CD4-positive, alpha-beta T cell treated with Interleukin-17A for 4 hours (primary cell): ENCODE results near the gene RNF149.
"Not testable (repeated sequence)": the region's sequence is repeated elsewhere in the genome, so short reads cannot be mapped to it uniquely, and the experiment has no call there.

Experiments used
- DNase-seq: peaks from one replicate; pipeline ENCODE4 v3.0.0-alpha.2; 2020; ENCODE audit warnings: mixed read lengths

The RNF149 gene

DNA sequence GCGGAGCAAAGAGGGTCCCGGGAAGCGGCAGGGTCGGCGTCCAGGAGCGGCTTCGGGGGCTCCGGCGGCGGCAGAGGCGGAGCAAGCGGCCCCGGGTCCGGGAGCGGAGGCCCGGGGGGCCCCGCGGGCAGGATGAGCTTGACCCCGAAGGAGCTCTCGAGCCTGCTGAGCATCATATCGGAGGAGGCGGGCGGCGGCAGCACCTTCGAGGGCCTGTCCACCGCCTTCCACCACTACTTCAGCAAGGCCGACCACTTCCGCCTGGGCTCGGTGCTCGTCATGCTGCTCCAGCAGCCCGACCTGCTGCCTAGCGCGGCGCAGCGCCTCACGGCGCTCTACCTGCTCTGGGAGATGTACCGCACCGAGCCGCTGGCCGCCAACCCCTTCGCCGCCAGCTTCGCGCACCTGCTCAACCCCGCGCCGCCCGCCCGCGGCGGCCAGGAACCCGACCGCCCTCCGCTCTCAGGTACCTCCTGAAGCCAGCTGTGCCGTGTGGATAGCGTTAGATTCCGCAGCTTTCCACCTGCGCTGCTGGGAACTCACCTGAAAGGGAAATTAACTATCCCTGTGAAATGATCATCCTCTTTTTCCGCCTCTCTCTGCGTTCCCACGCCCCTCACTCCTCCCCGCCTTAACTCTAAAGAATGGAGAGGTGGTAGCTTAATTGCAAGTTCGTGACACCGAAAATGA is 55.3 kb downstream of the RNF149 start:
- DNase-seq, result peak; percentile 82

DNA sequence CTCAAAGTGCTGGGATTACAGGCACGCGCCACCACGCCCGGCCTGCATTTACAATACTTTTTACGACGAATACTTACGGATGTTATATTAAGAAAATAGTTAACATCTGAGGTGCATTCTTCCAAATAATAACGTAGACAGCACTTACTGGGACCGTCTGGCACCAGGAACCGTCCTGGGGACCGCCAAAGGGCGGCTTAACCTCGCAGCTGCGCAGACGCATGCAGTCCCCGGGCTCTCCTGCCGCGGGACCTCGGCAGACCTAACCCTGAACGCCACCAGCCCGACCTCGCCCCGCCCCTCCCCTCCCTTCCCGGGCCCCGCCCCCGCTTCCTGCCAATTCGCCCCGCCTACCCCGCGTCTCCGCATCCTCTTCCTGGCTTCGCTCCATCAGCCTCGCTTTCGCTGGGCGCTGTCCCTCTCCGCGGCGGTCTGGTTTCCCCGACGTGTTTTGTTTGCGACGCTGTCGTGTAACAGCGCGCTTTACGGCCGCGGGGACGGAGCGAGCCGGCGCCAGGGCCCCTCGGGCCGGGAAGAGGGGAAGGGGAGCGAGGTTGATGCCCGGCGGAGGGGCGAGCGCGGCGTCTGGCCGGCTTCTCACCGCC is 56.0 kb downstream of the RNF149 start, which contains the start of gene CNOT11:
CNOT11 (plus strand) TSS at position 479 of the 605 bp plus-strand sequence; CDS start at position 558, 79 bp downstream.
- peak; percentile 99 for DNase-seq

DNA sequence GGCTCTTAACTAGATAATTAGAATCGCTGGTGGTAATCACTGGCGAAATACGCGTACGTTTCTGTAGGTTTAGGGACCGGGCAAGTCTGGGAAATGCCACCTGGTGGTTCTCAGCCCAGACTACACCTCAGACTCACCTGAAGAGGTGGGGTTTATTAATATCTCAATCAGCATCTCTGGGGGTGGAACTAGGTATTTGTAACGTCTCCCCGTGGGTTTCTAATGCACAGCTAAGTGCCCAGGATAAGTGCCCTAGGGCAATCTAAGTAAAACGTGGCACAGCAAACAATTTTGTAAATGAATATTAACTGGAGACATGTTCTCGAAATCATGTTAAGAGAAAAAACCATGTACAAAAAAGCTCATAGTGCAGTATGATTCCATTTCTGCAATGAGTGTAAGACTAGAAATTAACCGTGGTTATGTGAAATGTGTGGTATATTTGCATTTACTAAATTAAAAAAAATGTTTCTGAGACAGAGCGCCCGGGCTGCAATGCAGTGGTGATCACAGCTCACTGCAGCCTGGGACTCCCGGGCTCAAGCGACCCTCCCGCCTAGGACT is 56.6 kb downstream of the RNF149 start:
- peak; percentile 44 for DNase-seq

DNA sequence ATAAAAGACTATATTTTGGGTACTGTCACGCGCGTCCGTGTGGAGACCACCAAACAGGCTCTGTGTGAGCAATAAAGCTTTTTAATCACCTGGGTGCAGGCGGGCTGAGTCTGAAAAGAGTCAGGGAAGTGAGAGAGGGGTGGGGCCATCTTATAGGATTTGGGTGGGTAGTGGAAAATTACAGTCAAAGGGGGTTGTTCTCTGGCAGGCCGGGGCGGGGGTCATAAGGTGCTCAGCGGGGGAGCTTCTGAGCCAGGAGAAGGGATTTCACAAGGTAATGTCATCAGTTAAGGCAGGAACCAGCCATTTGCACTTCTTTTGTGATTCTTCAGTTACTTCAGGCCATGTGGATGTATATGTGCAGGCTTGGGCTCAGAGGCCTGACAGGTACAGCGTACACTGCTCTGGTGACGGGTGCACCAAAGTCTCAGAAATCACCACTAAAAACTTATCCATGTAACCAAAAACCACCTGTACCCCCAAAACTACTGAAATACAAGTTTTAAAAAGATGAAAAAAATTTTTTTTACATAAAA is 57.2 kb downstream of the RNF149 start:
- DNase-seq, result not testable (repeated sequence)

DNA sequence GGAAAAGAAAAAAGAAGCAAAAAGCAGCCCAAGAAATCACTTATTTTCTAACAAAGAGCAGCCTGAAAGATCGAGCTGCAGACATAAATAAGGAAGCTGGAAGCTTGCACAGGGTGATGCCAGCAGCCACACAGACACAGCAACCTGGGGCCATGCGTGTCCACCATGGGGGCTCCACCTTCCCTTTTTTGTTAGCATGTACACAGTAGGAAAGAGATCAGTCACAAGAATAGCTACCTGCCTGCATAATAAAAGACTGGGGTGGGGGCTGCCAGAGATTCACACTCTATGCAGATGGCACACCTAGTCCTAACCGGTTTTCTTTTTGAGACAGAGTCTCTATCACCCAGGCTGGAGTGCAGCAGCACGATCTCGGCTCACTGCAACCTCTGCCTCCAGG is 58.7 kb downstream of the RNF149 start:
- DNase-seq, result no peak

DNA sequence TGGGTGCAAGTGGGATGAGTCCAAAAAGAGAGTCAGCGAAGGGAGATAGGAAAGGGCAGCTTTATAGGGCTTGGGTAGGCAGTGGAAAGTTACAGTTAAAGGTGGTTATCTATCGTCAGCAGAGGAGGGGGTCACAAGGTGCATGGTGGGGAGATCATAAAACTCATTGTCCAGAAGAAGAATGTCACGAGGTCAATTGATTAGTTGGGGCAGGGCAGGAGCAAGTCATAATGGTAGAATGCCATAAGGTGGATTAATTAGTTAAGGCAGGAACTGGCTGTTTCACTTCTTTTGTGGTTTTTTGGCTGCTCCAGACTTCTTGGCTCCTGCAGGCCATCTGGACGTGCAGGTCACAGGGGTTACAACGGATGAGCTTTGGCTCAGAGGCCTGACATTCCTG is 59.7 kb downstream of the RNF149 start:
- not testable (repeated sequence) for DNase-seq

DNA sequence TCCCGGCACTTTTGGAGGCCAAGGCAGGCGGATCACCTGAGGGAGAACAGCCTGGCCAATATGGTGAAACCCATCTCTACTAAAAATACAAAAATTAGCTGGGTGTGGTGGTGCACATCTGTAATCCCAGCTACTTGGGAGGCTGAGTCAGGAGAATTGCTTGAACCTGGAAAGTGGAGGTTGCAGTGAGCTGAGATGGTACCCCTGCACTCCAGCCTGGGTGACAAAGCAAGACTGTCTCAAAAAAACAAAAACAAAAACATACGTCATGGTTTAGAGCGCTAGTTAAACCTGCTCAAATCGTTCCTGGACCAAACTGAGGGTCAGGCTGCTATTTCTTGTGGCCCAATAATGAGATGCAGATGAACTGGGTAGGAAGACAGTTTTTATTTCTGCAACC is 63.0 kb downstream of the RNF149 start:
- not testable (repeated sequence) for DNase-seq

DNA sequence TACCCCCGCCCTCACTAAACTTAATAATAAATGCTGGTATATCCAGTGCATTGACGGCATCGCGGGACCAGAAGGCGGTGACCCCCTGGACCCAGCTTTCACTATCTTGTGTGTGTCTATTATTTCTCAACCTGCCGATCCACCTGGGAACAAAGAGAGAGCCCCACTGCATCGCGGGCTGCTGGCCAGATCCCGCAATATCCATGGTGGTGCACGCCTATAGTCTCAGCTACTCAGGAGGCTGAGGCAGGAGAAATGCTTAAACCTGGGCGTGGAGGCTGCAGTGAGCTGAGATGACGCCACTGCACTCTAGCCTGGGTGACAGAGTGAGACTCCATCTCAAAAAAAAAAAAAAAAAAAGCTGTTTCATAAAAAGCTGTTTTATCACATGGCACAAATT is 63.6 kb downstream of the RNF149 start:
- DNase-seq, result not testable (repeated sequence)

DNA sequence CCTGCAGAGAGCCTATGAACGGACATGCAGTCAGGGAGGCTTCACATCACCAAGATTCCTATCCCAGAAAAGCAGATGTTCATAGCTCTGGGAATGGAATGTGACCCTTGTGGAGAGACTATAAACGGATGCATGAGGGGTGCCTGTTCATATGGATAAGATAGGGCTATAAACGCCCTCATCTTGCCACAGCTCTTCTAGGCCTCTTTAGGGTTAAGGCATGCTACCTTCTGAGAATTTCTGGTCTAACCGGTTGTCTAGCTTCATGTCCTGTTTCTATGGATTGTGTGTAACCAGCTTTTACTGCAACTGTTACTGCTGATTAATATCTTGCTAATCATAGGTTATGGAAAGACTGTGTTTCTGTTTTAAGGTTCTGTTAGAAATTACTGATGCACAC is 64.1 kb downstream of the RNF149 start:
- not testable (repeated sequence) for DNase-seq

DNA sequence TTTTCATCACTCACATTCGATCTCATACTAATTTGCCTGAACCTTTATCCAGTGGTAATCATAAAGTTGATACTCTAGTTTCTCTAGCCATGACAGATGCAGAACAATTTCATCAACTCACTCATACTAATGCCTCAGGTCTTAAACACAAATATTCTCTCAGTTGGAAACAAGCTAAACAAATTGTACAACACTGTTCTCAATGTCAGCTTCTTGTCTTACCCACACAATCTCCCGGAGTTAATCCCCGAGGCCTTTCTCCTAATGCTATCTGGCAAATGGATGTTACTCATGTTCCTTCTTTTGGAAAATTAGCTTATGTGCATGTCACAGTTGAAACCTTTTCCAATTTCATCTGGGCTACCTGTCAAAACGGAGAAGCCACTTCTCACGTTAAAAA is 67.3 kb downstream of the RNF149 start:
- no peak for DNase-seq

DNA sequence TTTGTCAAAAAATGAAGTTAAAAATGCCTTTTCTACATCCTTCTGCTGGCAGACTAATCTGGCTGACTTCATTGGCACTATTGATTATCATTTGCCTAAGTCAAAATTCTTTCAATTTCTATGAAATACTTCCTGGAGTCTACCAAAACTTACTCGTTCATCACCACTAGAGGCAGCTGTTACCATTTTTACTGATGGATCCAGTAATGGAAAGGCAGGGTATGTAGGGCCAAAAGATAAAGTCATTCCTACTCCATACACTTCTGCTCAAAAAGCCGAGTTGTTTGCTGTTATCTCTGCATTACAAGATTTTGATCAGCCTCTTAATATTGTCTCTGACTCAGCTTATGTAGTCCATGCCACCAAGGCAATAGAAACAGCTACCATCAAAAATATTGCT is 67.8 kb downstream of the RNF149 start:
- DNase-seq, result not testable (repeated sequence)

DNA sequence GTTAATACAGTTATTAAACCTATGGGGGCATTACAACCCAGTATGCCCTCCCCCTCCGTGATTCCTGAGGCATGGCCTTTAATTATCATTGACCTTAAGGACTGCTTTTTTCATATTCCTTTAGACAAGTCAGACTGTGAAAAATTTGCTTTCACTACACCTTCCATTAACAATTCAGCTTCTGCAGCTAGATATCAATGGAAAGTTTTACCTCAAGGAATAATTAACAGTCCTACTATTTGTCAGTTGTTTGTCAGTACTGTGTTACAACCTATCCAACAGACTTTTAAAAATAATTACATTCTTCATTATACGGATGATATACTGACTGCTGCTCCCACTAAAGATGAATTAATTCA is 68.8 kb downstream of the RNF149 start:
- not testable (repeated sequence) for DNase-seq

DNA sequence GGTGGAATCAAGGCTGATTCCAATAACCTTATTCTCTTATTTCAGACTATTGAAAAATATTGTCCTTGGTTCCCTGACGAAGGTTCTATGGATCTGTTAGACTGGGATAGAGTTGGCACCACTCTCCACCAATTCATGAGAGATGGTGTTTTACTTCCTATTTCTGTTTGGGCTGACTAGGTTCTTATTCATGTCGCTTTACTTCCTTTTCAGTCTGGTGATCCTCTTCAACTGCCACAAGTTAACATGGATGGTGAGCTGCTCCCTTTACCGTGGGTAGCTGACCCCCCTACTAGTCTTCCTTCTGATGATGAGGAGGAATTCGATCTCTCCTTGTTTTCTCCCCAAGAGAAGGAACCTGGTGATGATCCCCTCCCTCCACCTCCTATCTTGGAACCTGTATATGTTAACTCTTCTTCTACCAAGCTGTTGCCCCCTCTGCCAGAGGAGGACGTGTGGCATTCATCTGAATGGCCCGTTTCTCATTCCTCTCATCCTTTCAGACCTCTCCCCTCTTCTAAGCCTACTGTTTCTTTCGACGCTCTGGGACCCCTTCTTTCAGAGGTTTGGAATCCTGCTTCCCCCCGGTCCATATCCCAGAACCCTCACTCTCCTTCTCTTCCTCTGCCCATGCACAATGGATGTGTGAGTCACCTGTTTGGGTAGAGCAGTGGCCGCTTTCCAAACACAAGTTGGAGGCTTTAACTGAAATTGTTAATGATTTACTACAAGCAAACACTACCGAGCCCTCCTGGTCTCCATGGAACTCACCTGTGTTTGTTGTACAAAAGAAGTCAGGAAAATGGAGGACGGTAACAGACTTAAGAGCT is 69.4 kb downstream of the RNF149 start:
- DNase-seq, result no peak

DNA sequence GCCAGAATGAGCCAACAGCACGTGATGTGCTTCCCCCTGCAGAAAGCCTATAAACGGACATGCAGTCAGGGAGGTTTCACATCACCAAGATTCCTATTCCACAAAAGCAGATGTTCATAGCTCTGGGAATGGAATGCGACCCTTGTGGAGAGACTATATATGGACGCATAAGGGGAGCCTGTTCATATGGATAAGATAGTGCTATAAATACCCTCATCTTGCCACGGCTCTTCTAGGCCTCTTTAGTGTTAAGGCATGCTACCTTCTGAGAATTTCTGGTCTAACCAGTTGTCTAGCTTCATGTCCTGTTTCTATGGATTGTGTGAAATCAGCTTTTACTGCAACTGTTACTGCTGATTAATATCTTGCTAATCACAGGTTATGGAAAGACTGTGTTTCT is 70.6 kb downstream of the RNF149 start:
- not testable (repeated sequence) for DNase-seq

DNA sequence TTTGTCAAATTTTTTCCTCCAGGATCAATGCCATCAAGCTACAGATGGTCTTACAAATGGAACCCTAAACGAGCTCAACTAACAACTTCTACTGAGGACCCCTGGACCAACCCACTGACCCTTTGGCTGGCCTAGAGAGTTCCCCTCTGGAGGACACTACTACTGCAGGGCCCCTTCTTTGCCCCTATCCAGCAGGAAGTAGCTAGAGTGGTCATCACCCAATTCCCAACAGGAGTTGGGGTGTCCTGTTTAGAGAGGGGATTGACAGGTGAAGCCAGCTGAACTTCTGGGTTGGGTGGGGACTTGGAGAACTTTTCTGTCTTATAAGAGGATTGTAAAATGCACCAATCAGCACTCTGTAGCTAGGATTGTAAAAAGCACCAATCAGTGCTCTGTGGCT is 72.5 kb downstream of the RNF149 start:
- not testable (repeated sequence) for DNase-seq

DNA sequence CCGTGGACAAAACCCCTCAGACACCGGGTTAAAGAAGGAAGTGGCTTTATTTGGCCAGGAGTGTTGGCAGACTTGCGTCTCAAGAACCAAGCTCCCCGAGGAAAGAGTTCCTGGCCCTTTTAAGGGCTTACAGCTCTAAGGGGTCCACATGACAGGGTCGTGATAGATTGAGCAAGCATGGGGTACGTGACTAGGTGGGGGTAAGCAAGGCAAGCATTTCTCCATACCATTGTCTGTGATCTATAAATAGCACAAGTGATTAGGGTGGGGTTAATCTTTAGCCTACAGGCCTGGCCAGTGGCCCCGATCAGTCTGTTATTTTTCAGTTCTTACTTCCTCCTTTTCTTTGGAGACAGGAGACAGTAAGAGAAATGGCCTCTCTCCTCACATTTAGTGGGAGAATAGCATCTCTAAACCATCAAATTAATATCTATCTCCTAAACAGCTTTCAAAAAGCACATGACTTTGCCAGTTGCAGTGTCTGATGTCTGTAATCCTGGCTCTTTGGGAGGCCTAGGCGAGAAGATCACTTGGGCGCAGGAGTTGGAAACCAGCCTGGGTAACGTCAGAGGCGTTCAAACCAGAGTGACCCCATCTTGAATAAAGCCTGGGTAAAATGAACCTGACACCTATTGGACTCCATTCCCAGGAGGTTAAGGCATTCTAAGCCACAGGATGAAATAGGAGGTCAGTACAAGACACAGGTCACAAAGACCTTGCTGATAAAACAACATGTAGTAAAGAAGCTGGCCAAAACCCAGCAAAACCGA is 74.1 kb downstream of the RNF149 start:
- DNase-seq, result no peak

DNA sequence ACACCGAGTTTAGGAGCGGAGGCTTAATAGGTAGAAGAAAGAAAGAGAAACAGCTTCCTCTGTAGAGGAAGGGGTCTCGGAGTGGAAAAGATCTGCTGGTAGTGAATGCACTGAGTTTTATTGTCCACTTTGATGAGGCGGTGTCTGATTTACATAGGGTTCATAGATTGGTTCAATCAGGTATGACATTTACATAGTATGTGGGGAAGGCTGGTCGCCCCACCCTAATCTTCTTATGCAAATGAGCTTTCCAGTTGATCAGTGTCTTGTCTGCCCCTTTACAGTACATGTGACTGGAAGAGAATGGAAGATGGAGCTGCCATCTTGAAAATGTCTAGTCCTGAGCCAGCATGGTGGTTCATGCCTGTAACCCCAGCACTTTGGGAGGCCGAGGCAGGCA is 75.7 kb downstream of the RNF149 start:
- no peak for DNase-seq

DNA sequence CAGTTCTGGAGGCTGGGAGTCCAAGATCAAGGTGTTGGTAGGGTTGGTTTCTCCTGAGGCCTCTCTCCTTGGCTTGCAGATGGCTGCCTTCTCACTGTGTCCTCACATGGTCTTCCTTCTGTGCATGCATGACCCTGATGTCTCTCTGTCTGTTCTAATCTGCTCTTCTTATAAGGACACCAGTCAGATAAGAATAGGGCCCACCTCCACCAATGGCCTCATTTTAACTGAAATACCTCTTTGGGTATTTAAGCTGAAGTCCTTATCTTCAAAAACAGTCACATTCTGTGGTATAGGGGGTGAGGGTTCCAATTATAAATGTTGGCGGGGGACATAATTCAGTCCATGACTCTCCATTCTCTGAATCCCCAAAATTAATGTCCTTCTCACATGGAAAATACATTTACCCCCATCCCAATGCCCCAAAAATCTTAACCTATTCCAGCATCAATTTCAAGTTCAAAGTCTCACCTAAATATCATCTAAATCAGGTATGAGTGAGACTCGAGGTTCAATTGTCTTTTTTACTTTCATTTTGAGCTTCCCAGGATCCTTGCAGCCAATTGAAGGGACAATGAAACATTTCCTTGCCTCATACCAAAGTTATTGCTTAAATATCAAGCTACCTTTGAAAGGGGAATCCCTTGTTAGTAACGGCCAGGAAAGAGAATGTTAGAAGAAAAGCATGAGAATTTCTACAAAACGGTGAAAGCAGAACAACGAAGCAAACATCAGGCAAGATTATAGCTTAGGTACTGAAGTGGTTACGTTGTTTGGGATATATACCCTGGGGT is 76.4 kb downstream of the RNF149 start:
- DNase-seq, result no peak

DNA sequence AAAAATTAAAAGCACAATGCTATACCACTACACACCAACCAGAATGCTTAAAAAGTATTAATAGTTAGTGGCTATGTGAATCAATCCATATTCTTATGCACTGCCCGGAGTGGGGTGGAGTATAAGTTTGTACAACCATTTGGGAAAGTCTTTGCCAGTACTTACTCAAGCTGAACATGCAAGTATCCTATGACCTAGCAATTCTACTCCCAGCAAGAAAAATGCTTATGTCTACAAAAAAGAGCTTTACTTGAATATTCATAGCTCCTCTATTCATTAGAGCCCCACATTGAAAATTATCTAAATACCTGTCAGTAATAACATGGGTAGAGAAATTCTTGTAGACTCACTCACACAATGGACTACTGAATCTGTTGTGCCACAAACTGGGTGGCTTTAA is 77.3 kb downstream of the RNF149 start:
- no peak for DNase-seq

DNA sequence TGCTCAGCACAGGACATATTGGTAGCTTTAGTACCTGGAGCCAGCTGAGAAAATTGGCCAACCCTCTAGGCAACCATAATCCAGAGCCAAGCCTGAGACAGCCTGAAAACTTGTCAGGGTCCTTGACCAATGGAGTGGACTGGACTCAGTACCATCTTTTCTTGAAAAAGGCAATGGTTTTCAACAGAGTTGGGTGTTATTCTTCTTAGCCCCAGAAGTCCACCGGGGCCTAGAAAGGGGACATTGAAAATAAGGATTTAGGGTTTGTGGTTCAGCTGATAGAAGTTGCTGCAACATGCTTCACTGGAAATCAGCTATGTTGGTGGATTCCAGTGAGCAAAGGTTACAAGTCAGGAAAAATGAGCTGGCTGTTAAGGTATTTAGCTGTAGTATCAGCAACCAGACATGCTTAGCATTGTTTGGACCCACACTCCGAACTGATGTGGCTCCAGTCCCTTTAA is 77.9 kb downstream of the RNF149 start:
- no peak for DNase-seq
